HG03135 (cell line): ENCODE measurements around the gene MEPE.
"Not testable (repeated sequence)": the region's sequence is repeated elsewhere in the genome, so short reads cannot be mapped to it uniquely, and the experiment has no call there.

ENCODE experiments used
- ATAC-seq: cut with Tn5 transposase; IDR thresholded peaks from one replicate; pipeline ENCODE4 v1.9.1; 2021; ENCODE audit warnings: mild to moderate bottlenecking, moderate library complexity; ENCODE audit not compliant: unreplicated experiment

The MEPE gene

DNA sequence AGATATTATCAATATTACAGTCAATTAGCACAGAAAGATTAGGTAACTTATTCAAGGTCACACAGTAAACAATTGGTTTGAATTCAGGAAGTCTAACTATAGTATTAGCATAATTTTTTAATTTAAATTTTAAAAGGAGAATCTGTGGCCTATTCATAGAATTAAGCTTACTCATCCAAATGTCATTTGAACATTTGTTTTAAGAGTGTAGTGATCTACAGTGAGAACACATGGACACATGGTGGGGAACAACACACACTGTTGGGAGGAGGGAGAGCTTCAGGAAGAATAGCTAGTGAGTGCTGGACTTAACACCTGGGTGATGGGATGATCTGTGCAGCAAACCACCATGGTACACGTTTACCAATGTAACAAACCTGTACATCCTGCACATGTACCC, 48.3 kb downstream of the MEPE start:
- ATAC-seq: no peak

- ATAC-seq: no peak
Observed at GRCh38 chr4:87882321-87882720, 49.6 kb downstream of the MEPE start.

DNA sequence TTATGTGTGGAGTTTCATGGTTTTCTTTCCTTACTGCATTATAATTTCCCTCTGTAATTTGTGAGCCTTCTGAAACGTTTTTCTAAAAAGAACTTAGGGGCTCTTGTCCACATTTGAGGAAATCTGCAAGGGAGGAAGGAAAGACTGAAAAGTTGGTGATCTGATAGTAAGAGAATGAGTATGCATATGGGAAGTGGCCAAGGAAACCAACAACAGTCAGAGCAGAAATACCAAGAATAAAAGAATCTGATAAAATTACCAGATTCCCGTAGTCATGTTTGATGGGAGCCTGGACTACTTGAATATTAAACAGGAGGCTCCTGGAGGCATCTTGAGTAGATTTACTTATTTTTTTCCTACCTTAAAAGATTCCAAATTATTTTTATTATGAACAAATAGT, 50.1 kb downstream of the MEPE start:
- ATAC-seq: no peak

GRCh38 chr4:87884976-87885549, 52.3 kb downstream of the MEPE start:
- no peak for ATAC-seq

GRCh38 chr4:87886083-87886482, 53.3 kb downstream of the MEPE start:
- no peak for ATAC-seq

DNA sequence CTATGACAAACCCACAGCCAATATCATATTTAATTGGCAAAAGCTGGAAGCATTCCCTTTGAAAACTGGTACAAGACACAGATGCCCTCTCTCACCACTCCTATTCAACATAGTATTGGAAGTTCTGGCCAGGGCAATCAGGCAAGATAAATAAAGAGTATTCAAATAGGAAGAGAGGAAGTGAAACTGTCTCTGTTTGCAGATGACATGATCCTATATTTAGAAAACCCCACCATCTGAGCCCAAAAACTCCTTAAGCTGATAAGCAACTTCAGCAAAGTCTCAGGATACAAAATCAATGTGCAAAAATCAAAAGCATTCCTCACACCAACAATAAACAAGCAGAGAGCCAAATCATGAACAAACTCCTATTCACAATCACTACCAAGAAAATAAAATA, 58.0 kb downstream of the MEPE start:
- not testable (repeated sequence) for ATAC-seq

- no peak for ATAC-seq
Observed at GRCh38 chr4:87895964-87896621, 63.3 kb downstream of the MEPE start.
